GM18511 (cell line): ENCODE measurements around the gene CCDC196.

ENCODE experiments used
- ATAC-seq: cut with Tn5 transposase; IDR thresholded peaks from one replicate; pipeline ENCODE4 v1.9.1; 2021; ENCODE audit warnings: mild to moderate bottlenecking, moderate library complexity; ENCODE audit not compliant: unreplicated experiment

Gene CCDC196

DNA sequence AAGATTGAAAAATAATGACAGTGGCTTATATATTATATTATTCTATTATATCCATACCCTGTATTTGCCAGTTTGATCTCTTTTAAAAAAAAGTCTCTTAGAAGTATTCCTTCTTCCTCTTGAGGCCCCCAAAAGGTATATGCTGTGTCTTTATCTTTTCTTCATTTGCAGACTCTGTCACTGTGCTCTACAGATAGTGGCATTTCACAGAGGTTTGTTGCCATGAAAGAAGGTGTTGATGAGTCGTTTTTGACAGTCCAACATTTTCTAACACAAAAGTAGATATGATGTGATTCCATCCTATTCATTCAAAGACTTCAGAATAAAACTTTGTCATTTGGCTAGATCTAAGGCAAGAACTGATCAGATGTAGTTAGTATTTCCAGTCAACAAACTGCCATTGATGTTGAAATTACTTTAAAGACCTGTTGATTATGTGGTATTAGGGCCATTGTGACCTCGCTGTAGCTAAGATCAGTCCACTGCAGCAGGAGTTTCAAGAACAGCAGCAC lies at the start of gene CCDC196:
CCDC196 (plus strand) TSS at position 462 of the 512 bp plus-strand sequence. CDS start 132 bp downstream, outside the sequence.
- no peak for ATAC-seq

- ATAC-seq, result no peak
These were observed 45.4 kb upstream of the CCDC196 start for GRCh38 chr14:66440801-66441200.

DNA sequence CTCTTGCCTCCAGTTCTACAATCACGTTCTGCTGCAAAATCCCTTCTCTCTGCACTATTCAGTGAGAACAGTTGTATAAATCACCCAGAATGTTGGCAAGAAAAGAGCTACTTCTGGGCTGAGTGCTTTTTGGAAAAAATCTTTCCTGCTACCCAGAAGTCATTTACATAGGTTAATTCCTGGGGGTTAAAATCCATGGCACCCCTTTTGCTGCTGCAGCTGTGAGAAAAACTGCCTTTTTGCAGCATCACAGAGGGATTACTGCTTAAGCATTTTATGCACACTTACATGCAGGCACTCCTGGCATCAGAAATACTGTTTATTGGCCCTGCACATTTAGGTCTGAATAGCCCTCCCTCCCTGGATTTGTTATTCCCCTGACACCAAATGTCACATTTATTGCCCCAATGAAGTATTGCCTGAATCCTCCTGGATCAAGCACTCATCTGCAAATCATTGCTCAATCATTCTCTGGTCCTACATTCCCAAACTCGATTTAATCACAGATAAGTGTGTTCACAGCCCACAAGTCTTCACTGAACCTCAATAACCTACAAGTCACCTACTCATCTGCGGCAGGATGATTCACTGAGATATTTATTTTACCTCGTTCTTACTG lies 43.1 kb upstream of the CCDC196 start:
- ATAC-seq, result no peak

GRCh38 chr14:66443785-66444184 lies 42.4 kb upstream of the CCDC196 start:
- no peak for ATAC-seq

DNA sequence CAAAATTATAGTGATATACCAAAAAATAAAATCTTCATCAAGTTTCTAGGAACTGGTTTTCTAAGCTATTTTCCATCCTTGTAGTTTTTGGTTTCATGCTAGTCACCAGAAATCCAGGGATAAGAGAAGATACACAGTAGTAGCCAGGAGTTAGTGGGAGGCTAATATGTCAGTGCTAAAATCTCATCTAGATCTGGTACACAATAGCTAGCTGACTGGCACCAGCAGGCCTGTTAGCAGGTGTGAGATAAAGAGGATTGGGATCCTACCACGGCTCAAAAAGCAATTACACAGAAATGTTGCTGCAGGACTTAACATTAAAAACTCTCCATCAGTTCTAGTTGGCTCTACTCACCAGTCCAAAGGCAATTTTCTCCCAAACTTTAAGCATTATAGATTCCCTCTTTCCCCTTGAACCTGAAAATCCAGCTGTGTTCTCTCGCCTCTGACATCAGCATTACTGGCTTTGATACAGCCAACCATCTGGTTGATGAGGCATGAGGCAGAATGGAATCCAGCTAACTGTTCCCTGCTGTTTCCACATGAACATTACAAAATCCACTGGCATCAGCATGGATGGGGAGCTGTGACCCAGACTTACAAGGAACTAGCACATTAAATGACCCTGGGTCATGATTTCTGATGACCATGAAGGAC lies 41.8 kb upstream of the CCDC196 start:
- ATAC-seq, result no peak

DNA sequence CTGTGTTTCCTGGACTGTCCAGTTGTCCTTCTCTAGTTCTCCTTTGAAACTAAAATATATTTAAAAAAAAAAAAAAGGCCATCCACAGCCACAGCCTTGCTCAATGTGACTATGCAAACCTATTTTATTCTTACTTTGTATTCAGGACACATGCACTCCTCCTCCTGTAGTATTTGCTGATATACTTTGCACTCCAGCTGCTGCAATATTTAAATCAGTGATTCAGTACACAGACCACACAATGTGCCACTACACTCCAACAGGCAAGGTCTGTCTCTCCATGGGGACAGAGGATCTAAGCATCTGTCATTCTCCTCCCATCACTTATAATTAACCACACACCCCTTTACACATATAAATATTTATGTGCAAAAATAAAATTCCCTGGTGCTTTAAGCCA lies 40.2 kb upstream of the CCDC196 start:
- ATAC-seq, result no peak

DNA sequence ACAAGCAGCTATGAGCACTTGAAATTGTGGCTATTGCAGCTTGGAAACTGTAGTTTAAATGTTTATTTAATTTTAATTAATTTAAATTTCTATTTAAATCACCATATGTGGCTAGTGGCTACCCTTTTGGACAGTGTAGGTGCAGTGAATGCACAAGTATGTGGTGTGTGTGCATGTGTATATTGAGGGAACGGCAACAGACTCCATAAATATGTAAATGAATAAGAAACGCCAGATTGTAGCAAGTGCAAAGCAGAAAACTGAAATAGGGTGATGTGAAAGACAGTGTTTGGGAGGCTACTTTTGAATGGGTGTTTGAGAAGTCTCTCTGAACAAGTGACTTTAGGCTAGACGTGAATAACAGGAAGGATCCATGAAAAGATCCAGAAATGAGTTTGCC lies 32.7 kb upstream of the CCDC196 start:
- ATAC-seq, result no peak

DNA sequence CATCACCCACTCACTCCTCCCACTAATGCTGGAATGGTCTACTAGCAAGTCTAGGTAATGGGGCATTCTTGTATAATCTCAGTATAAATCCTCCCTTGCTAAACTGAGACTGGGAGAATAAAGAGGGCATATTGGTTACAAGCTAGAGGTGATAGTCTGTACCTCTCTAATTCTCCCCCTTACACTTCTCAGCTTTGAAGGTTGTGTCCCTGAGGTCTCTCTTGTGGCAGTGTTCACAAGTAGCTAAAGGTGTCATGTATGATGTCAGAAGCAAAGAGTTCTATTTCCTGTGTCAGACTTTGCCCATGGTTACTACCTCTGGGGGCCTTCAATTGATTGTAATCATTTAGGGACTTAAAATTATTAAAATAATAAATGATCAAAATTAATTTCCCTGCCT lies 26.6 kb upstream of the CCDC196 start:
- ATAC-seq, result no peak

- ATAC-seq, result no peak
These were observed 21.9 kb upstream of the CCDC196 start for GRCh38 chr14:66464261-66464660.

DNA sequence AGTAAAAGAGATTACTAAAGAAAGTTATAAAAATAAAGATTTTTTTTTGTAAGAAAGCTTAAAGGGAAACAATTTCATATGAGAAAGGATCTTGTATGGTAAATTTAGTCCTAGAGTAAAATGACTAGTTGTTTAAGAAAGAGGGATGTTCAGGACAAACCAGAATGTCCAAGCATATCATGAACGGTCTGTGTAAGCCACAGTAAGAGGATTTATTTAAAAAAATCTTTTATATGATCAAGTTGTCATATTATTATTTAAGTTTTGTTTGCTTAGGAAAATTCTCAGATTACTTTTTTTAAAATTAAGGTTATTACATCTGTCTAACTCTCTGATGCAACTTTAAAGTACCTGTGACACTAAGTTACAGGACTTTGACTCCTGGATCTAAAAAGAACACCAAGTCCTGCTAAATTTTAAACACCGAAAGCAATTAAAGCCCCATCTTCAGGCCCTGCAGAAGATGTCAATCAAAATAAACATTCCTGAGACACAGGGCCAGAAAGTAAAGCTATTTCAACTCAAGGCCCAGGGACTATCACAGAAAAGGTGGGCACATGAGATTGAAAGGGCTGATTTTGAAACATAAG lies 17.3 kb upstream of the CCDC196 start:
- no peak for ATAC-seq

DNA sequence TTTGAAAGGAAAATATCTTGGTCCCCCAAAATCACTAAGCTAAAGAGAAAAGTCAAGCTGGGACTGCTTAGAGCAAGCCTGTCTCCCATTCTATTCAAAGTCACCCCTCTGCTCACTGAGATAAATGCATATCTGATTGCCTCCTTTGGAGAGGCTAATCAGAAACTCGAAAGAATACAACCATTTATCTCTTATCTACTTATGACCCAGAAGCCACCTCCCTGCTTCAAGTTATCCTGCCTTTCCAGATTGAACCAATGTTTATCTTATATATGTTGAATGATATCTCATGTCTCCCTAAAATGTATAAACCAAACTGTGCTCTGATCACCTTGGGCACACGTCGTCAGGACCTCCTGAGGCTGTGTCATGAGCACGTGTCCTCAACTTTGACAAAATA lies 14.6 kb upstream of the CCDC196 start:
- no peak for ATAC-seq

DNA sequence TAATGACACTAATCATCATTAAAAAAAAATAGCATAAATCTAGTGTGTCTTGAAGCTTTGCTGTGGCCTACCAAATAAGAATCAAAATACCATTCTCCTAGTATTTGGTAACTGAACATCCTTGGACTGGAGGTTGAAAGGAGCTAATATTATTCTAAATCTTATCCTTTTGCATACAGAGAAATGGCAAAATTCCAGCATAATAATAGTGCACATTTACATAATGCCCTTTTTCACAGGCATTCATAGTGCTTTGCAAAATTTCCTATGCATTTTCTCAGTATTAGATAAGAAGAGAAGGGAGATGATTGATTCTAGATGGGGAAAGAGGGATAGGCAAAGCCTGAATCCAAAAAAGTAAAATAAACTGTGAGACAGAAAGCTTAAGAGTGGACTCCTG lies 13.9 kb upstream of the CCDC196 start:
- no peak for ATAC-seq

GRCh38 chr14:66473223-66473622 lies 12.9 kb upstream of the CCDC196 start:
- no peak for ATAC-seq

- no peak for ATAC-seq
These were observed 9.2 kb upstream of the CCDC196 start for GRCh38 chr14:66476964-66477363.

DNA sequence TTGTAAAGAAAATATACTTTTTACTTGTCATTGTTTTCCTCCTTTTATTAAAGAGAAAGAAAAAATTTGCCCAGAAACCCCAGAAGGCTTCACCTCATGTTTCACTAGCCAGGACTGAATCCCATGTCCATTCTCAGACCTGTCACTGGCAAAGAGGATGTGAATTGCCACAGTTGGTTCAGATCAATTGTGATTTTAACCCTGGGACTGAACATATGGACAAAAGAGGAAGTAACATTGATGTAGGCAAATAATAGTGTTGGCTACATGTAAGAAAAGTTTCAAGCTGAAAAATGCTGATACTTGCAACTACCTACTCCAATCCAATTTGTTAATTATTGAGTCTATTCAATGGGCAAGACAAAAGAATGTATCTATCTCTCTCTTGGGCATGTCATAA lies 8.6 kb upstream of the CCDC196 start:
- no peak for ATAC-seq

DNA sequence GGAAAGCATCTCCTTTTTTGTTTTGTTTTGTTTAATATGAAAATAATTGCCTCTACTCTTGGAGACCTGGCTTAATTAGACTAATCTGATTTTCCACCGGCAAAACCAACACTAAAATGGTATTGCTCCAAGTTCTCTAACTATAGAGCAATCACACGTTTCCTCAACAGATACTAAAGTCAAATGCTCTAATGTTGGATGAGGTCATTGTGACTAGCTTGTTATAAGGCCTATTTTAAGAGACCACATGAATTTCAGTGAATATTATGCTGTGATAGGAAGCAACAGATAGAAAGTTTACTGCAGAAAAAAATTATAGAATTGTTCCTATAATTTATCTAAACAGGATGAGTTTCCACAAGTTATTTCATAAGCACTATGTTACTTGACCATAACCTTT lies 3.3 kb upstream of the CCDC196 start:
- no peak for ATAC-seq

- ATAC-seq, result no peak
These were observed 2.8 kb upstream of the CCDC196 start for GRCh38 chr14:66483322-66483721.

- no peak for ATAC-seq
These were observed 1.1 kb upstream of the CCDC196 start for GRCh38 chr14:66485029-66485428.

- no peak for ATAC-seq
These were observed 993 bp downstream of the CCDC196 start for GRCh38 chr14:66487164-66487563.

DNA sequence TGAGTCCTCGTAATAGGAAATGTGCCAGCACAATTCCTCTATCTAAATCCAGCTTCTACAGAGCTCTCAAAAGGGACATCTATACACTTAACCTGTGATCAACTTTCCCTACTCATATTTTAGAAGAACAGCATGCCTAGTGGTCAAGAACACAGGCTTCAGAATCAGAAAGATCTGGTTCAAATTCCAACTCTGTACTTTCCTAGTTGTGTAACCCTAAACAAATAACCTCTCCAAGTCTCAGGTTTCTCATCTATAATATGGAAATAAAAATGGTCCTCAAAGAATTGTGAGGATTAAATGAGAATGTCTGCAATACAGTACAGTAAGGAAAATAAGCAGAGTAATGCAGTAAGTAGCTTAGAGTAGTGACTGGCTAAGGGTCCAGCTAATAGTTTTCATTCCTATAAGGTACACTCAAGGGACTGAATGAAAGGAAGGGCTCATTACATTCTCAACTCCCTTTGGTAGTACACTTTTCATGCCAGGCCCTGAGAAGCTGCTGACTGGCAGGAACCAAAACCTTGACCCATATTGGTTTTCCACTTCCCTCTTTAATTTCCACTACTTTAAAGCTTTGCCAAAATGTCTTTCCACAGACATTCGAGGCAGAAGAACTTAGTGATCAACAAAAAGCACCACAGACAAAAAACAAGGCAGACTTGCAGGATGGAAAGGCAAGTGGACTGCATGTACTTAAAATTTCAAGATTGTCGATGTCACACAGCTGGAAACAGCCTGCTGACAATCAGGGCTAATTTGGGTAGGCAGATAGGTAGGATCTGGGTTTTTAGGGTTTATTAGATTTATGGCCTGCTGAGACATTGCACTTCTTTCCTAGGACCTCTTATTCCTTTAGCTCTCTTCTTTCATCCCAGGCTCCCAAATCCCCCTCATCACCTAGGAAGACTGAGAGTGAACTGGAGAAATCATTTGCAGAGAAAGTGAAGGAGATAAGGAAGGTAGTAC lies 4.3 kb downstream of the CCDC196 start:
- no peak for ATAC-seq

GRCh38 chr14:66493750-66494149 lies 7.6 kb downstream of the CCDC196 start:
- ATAC-seq, result no peak
